G401.6 (cell line): ENCODE results near the gene FGD5.

ENCODE experiments used
- FAIRE-seq: peaks from 2 replicates; lab custom pipeline; 2012; peaks lifted over from hg19 to GRCh38; lab: Jason Lieb, UNC

The FGD5 gene, protein sequence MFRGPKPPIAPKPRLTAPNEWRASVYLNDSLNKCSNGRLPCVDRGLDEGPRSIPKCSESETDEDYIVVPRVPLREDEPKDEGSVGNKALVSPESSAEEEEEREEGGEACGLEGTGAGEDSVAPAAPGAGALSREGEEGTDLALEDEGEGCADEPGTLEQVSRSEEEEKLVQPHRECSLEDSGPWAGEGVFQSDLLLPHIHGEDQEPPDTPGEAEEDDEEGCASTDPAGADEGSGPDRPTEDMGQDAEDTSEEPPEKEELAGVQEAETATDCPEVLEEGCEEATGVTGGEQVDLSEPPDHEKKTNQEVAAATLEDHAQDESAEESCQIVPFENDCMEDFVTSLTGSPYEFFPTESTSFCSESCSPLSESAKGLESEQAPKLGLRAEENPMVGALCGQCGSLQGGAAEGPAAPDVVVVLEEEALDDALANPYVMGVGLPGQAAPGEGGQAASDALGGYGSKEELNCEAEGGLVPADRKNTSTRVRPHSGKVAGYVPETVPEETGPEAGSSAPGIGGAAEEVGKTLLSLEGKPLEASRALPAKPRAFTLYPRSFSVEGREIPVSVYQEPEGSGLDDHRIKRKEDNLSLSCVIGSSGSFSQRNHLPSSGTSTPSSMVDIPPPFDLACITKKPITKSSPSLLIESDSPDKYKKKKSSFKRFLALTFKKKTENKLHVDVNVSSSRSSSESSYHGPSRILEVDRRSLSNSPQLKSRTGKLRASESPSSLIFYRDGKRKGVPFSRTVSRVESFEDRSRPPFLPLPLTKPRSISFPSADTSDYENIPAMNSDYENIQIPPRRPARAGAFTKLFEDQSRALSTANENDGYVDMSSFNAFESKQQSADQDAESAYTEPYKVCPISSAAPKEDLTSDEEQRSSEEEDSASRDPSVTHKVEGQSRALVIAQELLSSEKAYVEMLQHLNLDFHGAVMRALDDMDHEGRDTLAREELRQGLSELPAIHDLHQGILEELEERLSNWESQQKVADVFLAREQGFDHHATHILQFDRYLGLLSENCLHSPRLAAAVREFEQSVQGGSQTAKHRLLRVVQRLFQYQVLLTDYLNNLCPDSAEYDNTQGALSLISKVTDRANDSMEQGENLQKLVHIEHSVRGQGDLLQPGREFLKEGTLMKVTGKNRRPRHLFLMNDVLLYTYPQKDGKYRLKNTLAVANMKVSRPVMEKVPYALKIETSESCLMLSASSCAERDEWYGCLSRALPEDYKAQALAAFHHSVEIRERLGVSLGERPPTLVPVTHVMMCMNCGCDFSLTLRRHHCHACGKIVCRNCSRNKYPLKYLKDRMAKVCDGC (N-terminal part only)

DNA sequence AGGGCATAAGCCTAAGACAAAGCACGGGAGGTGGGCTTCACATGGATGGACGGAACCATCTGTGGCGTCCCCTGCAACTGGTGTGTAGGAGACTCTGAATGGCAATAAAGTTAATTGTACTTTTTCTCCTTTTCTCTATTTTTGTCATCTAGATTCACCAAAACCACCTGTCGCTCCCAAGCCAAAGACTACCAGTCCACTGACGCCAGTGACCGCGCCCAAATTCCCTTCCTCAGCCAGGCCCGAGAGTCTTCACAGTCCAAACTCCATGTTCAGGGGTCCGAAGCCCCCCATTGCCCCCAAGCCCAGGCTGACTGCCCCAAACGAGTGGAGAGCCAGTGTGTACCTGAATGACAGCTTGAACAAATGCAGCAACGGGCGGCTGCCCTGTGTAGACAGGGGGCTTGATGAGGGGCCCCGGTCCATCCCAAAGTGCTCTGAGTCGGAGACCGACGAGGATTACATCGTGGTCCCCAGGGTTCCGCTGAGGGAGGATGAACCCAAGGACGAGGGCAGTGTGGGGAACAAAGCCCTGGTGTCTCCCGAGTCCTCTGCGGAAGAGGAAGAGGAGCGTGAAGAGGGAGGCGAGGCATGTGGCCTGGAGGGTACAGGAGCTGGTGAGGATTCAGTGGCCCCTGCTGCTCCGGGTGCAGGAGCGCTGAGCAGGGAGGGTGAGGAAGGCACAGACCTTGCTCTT lies at the start of gene FGD5:
Gene FGD5, plus strand, starts transcription at position 159 of the 697 bp plus-strand sequence. Its CDS starts 110 bp downstream, at position 269.
- FAIRE-seq, result no peak

DNA sequence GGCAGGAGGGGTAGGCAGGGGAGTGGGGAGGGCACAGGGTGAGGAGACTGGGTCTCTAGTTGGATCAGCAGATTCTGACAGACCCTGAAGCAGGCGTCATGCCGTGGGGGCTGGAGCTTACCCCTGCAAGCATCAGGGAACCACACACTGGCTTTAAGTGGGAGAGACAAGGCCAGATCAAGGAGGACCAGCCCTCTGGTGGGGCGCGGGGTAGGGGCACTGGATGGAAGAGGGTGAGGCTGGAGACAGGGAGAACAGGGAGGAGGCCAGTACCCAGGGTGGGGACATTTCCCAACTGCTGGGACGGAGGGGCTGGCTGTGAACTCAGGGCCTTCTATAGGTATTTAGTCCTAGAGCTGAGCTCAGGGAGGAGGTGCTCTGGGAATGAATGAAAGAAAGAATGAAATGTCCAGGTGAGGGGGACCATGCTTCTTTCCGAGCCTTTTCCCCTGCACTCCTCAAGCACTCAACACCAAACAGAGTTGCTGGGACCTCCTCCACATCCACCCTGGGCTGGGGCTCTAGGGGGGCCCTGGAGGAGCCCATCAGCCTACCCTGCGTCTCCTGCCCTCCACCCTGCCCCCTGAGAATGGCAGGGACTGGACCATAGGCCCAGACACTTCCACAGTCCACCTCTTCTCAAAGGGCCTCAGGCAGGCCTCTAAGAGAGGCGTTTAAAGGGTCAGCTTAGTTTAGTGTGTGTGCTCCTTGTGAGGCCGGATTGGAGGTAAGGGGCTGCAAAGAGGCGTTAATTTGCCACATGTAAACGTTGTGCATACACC lies 49.0 kb upstream of the FGD5 start:
- no peak for FAIRE-seq

DNA sequence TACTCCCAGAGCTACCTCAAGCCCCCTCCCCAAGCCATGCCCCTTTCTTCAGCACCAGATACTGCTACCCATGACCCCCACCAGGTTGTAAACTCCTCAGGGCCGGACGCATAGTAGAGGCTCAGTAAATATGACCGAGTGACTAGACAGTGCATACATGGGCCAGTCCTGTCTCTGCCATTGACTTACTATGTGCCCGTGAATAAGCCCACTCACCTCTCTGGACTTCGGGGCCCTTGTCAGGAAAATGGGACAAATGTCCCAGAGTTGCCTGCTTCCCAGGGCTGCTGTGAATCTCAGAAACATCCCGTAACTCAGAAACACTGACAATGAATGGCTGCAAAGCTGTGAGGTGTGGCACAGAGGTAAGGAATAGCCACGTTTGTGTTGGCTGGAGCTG lies 48.2 kb upstream of the FGD5 start:
- FAIRE-seq, result no peak

DNA sequence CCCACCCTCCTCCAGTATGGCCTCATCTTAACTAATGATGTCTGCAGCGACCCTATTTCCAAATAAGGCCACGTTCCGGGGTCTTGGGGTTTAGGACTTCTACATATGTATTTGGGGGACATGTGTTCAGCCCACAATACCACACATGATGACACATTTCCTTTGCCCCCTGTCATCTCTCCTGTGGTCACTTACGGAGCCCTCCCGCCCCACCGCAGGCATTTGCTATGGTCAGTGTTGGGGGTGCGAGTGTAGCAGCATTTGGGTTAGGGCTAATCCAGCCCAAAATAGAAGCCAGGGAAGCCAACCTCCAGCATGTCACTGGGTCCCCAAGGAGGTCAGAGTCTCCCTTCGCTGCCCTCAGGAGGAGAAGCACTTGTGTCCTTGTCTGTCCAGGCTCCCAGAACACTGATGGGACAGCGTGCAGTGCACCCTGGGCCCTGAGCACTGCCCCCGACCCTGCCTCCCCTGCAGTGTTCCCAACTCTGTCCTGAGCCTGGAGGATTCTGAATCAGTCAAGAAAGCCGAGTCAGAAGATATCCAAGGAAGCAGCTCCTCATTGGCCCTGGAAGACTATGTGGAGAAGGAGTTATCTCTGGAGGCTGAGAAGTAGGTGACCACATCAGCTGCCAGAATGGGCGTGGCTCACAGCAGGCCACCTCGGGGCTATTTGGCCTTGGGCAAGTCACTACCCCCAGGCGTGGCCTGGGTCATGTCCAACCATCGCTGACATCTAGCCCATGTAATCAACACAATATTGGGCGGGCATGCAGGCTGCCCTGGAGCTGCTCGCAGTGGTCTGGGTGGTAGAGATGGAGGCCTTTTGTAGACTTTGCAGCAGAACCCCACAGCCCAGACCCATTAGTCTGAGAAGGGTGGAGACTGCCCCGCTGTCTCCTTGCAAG lies 46.9 kb upstream of the FGD5 start:
- FAIRE-seq, result no peak

DNA sequence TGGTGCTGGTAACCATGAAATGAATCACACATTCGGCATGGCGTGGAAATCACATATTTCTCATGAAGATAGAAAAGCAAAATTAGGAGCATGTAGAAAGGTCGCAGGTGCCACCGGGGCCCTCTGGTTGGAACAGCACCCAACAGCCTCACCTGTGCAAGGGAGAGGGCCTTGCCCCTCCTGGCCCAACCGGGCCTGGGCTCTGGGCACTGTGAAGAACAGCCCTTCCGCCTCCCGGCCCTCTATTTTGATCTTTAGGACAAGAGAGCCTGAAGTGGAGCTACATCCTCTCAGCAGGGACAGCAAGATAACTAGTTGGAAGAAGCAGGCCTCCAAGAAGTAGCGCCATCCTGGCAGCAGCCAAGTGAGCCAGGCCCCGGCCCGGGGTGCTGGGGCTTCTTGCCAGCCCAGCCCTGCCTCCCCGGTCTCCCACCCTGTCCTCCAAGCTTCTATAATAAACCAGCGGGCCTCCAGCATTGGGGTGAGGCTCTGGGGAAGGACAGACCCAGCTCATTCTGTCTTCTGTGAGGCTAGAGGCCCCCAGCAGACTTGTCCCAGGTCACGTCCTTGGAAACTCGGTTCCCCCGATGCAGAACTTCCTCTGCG lies 46.1 kb upstream of the FGD5 start:
- FAIRE-seq, result no peak

DNA sequence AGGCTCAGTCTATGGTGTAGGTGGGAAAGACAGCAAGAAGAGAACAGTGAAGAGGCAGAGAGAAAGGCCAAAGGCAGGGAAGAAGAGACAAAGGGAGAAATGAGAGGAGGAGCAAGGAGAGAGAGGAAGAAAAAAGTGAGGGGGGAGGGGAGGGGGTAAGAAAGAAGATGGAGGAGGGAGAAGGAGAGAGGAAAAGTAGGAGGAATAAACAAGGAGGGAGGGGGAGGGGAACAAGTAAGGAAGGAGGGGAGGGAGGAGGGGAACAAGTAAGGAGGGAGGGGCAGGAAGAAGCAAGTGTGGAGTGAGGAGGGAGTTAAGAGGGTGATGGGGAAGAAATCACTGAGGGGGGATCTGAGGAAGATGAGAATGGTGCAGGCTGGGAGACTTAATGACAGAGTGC lies 45.5 kb upstream of the FGD5 start:
- FAIRE-seq, result no peak

DNA sequence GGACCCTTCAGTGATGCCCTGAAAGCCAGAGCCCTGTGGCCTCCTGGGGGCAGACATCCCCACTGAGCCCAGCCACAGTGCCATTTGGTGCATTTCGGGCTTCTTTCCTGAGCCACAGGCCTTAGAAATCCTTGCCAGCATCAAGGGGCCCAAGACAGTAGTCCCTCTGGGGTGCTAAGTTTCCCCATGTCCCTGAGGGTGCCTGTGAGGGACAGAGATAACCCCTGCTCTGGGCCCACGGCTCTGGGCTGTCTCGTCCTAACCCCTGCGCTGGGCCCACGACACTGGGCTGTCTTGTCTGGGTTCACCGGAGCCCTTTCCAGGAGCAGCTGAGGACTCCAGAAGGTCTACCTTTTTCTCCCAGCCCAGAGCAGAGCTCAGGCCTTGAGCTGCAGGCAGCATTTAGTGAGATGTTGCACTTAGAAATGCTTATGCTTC lies 45.1 kb upstream of the FGD5 start:
- FAIRE-seq, result no peak

DNA sequence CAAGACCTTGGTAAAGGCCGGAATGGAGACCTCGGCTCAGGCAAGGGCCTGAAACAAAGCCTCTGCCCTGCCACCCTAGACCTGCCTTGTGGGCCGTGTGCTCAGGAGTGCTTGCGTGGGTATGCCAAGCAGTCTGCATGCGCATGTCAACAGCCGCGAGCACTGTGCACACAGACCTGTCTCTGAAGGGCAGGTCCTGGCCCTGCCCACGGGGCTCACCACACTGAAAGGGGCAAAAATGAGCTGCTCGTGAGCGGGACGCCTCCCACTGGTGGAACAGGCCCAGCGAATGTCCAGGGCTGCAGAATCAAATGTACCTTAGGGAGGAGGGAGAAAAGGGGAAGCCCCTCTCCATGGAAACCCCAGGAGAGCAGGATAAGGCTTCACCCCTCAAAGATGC lies 44.3 kb upstream of the FGD5 start:
- no peak for FAIRE-seq

DNA sequence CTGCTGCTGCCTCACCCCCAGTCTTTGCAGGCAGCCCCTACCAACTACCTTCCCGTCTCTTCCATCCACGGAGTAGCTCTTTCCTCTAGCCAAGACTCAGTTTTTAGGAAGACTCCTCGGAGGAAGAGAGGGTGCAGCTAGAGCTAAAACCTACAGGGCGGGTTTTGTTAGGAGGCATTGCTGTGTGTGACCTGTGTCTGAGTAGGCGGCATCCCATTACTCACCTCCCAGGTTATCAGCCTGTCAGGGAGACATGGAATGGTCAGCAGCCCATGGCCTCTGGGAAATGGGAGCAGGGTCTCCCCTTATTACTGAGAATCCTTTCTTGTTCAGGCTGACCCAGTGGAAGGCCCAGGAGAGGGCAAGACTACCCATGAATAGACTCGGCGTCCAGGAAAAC lies 43.8 kb upstream of the FGD5 start:
- no peak for FAIRE-seq

DNA sequence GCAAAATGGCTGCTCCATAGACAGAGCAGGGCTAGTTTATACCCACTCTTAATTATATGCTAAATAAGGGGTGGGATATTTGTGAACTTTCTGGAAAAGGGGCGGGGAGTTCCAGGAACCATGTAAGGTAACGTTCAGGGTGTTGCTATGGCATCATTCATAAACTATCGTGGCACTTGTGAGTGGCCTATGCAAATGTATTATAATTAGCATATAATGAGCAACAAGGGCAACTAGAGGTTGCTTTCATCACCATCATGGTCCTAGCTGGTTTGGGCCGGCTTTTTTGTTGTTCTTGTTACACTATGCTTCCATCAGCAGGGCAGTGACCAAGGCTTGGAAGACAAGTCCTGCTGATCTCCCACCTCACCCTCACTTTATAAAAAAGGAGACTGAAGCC lies 43.2 kb upstream of the FGD5 start:
- FAIRE-seq, result no peak

DNA sequence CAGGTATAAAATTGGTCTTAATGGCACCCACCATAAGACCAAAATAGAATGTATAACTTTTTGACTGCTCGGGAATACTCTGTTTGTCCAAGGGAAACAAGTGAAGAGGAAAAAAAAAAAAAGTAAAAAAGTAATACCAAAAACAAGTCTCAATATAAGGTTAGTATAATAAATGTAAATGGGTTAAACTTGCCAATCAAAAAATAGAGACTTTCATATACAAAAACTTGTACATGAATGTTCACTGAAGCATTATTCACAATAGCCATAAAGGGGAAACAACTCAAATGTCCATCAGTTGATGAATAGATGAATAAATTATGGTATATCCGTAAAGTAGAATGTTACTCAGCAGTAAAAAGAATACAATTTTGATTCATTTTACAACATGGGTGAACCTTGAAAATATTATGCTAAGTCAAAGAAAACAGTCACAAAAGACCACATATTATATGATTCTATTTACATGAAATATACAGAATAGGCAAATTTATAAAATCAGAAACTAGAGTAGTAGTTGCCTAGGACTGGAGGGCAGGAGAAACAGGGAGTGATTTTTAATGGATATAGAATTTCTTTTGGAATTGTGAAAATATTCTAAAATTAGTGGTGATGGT lies 39.6 kb upstream of the FGD5 start:
- FAIRE-seq, result no peak

DNA sequence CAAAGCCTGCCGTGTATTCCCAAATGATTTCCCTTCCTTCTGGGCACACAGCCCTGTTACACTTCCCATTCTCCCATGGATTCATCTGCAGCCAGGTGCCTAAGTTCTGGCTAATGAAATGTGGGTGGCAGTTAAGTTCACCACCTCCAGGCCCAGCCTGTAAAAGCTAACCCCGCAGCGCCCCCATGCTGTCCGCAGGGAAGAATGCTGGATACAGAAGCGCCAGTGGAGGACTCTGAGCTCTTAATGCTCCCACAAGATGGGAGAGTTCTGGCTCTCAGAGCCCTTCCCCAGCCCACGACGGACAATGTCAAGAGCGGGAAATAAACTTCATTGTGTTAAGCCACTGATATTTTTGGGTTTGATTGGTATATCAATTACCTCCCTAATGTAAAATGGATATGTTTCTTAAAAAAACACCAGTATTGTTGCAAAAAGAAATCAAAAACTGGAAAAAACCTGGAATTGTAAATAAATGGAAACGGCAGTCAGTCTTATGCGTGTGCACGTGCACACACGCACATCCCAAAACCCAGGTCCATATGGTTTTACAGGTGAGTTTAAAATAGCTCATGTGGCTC lies 37.7 kb upstream of the FGD5 start:
- no peak for FAIRE-seq

DNA sequence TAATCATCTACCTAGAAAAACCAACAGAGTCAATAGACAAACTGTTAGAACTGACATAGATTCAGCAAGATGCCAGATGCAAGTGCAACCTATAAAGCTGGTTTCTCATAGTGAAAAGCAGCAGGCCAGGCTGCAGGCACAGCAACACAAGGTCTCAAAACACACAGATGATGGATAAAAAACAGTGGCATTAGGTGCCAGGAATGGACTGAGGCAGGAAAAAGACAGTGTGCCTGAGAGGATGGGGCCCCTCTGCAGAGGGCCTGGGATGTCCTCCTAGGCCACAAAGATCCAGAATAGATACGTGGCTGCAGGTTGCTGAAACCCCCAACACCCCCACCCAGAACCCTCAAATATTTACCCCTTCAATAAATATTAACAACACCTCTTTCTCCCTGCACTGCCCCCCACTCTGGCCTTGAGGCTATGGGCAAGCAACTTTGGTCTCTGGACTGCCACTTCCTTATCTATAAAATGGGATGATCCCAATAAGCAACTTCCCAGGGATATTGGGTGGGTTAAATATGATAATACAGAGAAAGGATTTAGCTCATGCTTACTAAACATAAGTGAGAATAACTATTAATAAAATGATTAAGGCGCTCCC lies 35.2 kb upstream of the FGD5 start:
- no peak for FAIRE-seq

DNA sequence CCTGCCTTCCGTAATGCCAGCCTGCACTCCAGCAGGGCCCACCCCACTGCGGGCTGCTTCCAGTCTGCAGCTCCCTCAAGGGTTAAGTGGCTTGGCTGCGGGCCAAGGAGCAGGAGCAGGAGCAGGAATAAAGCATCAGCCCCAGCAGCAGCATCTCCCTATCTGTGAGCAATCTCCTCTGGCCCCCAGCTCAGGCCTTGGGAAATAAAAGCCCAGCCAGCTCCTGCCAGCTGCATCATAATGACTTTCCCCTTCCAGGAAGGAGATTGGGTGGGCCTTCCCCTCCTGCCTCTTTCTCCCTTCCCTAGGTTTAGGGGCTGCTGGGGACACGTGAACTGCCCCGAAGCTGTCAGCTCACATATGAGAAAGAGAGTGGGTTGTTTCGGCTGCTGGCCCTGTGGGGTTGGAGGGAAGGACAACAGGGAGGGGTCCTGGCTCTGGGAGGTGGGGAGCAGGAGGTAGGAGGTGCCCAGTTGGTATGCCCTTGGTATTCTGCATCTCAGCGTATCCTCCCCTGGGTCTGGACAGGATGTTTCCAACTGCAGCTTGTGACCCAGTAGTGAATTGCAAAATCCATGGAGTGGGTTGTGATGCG lies 34.6 kb upstream of the FGD5 start:
- no peak for FAIRE-seq

DNA sequence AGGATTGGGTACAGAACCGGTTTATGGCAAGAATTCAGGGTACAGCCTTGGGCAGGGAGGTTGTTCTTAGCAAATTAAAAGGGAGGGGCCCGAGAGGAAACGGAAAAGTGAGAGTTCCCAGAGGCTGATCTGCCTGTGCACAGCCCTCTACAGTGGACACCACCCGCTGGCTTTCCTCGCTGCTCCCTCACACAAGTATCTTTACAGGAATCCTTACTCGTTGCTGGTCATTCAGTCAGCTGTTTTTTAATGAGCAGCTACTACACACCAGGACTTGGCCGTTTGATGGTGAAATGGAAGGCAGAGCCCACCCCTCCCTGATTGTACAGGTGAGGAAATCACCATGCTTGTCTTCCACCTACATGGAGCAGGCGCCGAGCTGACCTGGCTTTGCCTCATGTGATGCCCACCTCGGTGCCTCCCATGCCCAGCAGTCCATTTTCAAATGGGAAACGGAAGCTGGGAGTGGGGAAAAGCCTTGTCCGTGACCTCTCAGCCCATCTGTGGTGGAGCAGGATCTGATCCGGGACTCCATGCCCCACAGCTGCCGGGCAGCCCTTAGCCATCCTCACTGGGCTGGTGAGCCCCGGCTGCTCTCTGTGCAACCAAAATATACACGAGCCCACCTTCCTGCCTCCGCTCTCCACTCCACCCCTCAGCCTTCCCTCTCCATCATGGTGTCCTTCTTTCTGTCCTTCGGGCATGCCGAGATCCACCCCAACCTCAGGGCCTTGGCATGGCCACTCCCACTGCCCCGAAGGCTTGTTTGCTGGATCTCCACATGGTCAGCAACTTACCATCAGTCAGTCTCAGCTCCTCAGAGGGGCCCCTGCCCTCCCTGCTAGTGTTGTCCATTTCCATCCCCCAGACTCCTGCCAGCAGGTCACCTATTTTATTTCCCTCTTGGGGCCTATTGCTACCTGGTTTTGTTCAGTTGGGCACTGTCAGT lies 33.3 kb upstream of the FGD5 start:
- no peak for FAIRE-seq

DNA sequence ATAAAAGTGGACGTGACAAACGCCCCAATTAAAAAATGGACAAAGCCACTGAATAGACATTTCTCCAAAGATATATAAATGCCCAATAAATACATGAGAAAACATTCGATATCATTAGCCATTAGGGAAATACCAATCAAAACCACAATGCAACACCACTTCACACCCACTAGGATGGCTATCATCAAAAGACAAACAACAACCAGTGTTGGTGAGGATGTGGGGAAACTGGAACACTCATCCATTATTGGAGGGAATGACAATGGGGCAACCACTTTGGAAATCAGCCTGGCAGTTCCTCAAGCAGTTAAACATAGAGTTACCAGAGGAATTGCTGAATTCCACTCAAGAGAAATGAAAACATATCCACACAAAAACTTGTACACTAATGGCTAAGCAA lies 32.4 kb upstream of the FGD5 start:
- FAIRE-seq, result no peak

DNA sequence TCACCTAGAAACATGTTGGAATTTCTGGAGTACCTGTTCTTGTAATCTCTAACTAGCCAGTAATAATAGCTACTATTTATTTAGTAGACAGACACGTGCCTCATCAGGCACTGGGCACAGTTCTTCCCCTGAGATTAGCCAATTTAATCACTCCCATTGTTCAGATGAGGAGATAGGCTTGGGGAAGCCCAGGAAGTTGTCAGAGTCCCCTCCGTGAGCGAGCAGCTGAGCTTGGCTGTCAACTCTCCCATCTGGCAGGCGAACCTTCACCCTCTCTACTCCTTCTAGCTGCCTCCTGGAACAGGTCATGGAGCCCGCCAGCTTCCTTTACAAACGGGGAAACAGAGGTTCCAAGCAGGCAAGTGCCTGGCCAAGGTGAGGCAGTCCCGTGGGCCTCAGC lies 31.1 kb upstream of the FGD5 start:
- no peak for FAIRE-seq
